Measurements from ENCODE around the gene TEX55. TPM values are rescaled to one million over a fixed set of nuclear protein-coding genes. Genes with fewer than 3 reads are reported as not detected.
A peak's percentile ranks its signal among the peaks of the same experiment; 100 is the strongest.
"Not testable (repeated sequence)": the region's sequence is repeated elsewhere in the genome, so short reads cannot be mapped to it uniquely, and the experiment has no call there.

TEX55 gene
- total RNA-seq, result not detected

GRCh38 chr3:119145500-119146167, at the start of gene TEX55:
TSS of gene TEX55 (plus strand) at chr3:119146165. CDS start at chr3:119146190, 25 bp downstream.
- DNase-seq (ENCODE audit: low spot score in 2 of 2), result peak in 1 of 2 donors; percentile 53

GRCh38 chr3:119098003-119098402, 48.0 kb upstream of the TEX55 start:
- H3K9me3 ChIP-seq, result no peaks in the 10 kb centered on the region
- H3K4me1 ChIP-seq, result no peaks in the 10 kb centered on the region
- no peak overlapping the region for H3K4me3 ChIP-seq
- no peak for DNase-seq (ENCODE audit: low spot score in 2 of 2)
- WGBS, result 93% methylated on average over 3 of the region's 3 CpGs
- no peak for TF ChIP-seq POLR2AphosphoS5 (IDR thresholded peaks at IDR 0.05)
- TF ChIP-seq EP300 (IDR thresholded peaks at IDR 0.05), result no peak
- TF ChIP-seq CTCF (IDR thresholded peaks at IDR 0.05), result no peak
- H3K36me3 ChIP-seq, result no peaks in the 10 kb centered on the region
- no peak overlapping the region for H3K27ac ChIP-seq
- no peaks in the 10 kb centered on the region for H3K27me3 ChIP-seq

More at GRCh38 chr3:119145500-119146167, at the start of gene TEX55:
- Histone ChIP-seq H3K9me3 (no peaks in the 10 kb centered on the region), H3K4me3 (no peak within 1 kb of the TSS), H3K27ac (no peak within 1 kb of the TSS), H3K4me1 (peaks cover 4% of the 10 kb centered on the region), H3K36me3 (no peaks in the 10 kb centered on the region), H3K27me3 (no peaks in the 10 kb centered on the region)
- 68% methylated on average over 11 of the region's 23 CpGs for WGBS
- TF ChIP-seq EP300 (IDR thresholded peaks at IDR 0.05) (no peak), POLR2A (IDR thresholded peaks at IDR 0.05) (no peak), CTCF (IDR thresholded peaks at IDR 0.05) (peak in 1 of 2 donors; percentile 39), POLR2AphosphoS5 (IDR thresholded peaks at IDR 0.05) (no peak)

- Histone ChIP-seq H3K4me3 (no peak overlapping the region), H3K9me3 (no peaks in the 10 kb centered on the region), H3K27ac (no peak overlapping the region), H3K27me3 (no peaks in the 10 kb centered on the region), H3K4me1 (no peaks in the 10 kb centered on the region), H3K36me3 (no peaks in the 10 kb centered on the region)
- TF ChIP-seq CTCF (IDR thresholded peaks at IDR 0.05) (peak; percentile 31 to 47), POLR2A (IDR thresholded peaks at IDR 0.05) (no peak), EP300 (IDR thresholded peaks at IDR 0.05) (no peak)
- DNase-seq (ENCODE audit: low spot score in 2 of 2), result no peak
- 30% methylated on average over 3 of the region's 3 CpGs for WGBS
These were observed 47.2 kb upstream of the TEX55 start for GRCh38 chr3:119098619-119099222.

- no peaks in the 10 kb centered on the region for H3K9me3 ChIP-seq
- no peaks in the 10 kb centered on the region for H3K27me3 ChIP-seq
- H3K4me3 ChIP-seq, result no peak overlapping the region
- WGBS, result 60% methylated on average over 2 of the region's 2 CpGs
- H3K36me3 ChIP-seq, result no peaks in the 10 kb centered on the region
- no peak overlapping the region for H3K27ac ChIP-seq
- TF ChIP-seq CTCF (IDR thresholded peaks at IDR 0.05) (no peak), EP300 (IDR thresholded peaks at IDR 0.05) (no peak), POLR2AphosphoS5 (IDR thresholded peaks at IDR 0.05) (no peak), POLR2A (IDR thresholded peaks at IDR 0.05) (no peak)
- H3K4me1 ChIP-seq, result no peaks in the 10 kb centered on the region
- DNase-seq (ENCODE audit: low spot score in 2 of 2), result no peak
These were observed 46.2 kb upstream of the TEX55 start for GRCh38 chr3:119099785-119100184.

GRCh38 chr3:119104031-119104430, 41.9 kb upstream of the TEX55 start:
- no peaks in the 10 kb centered on the region for H3K4me1 ChIP-seq
- no peaks in the 10 kb centered on the region for H3K27me3 ChIP-seq
- no peak overlapping the region for H3K27ac ChIP-seq
- TF ChIP-seq EP300 (IDR thresholded peaks at IDR 0.05) (no peak), CTCF (IDR thresholded peaks at IDR 0.05) (no peak), POLR2AphosphoS5 (IDR thresholded peaks at IDR 0.05) (no peak), POLR2A (IDR thresholded peaks at IDR 0.05) (no peak)
- DNase-seq (ENCODE audit: low spot score in 2 of 2), result no peak
- 82% methylated on average over 4 of the region's 4 CpGs for WGBS
- H3K9me3 ChIP-seq, result no peaks in the 10 kb centered on the region
- no peaks in the 10 kb centered on the region for H3K36me3 ChIP-seq
- no peak overlapping the region for H3K4me3 ChIP-seq

GRCh38 chr3:119118330-119118729, 27.6 kb upstream of the TEX55 start:
- not testable (repeated sequence) for H3K4me3 ChIP-seq; DNase-seq (ENCODE audit: low spot score in 2 of 2); H3K36me3 ChIP-seq; H3K4me1 ChIP-seq; H3K9me3 ChIP-seq; H3K27ac ChIP-seq; H3K27me3 ChIP-seq
- WGBS, result 34% methylated on average over 3 of the region's 3 CpGs
